Tibial artery (tissue), 4 donors: ENCODE data around the gene PIGU.

Source experiments
- DNase-seq, 2 donors: peaks; one replicate each; pipeline ENCODE4 v3.0.0-alpha.2; 2019
- H3K27ac ChIP-seq, 2 donors: fragments of 200-600 bp; sonication (generic) in 1 of 2; 1 replicate in 1 of 2; 2 replicates in 1 of 2; pipeline ENCODE4 v1.5.1; 2018 to 2019; ENCODE audit warnings: mild to moderate bottlenecking in 1 of 2
- H3K27me3 ChIP-seq, 2 donors: fragments of 200-600 bp; sonication (generic) in 1 of 2; one replicate each; pipeline versions ENCODE4 v1.5.1 to v1.6.0; 2016 to 2019
- H3K36me3 ChIP-seq, 3 donors: fragments of 200-600 bp; sonication (generic) in 2 of 3; one replicate each; pipeline ENCODE4 v1.5.1; 2016 to 2019; ENCODE audit warnings: mild to moderate bottlenecking in 2 of 3
- H3K4me1 ChIP-seq, 4 donors: fragments of 200-600 bp; sonication (generic) in 2 of 4; 1 replicate in 3 of 4; 2 replicates in 1 of 4; pipeline ENCODE4 v1.5.1; 2016 to 2019
- H3K4me3 ChIP-seq, 2 donors: fragments of 200-600 bp; sonication (generic) in 1 of 2; 1 replicate in 1 of 2; 2 replicates in 1 of 2; pipeline ENCODE4 v1.5.1; 2018 to 2019; ENCODE audit warnings: mild to moderate bottlenecking in 2 of 2
- H3K9me3 ChIP-seq, 3 donors: fragments of 200-600 bp; sonication (generic) in 1 of 3; one replicate each; pipeline ENCODE4 v1.5.1; 2016 to 2019
- intact Hi-C: fragments of 100-400 bp; cut with DNase I; formaldehyde crosslinking; loops from one replicate; pipeline ENCODE4 v1.15.0; 2023; ENCODE audit warnings: low total_unique reads
- TF ChIP-seq, protein P1 (sequence below), 2 experiments: fragments of 200-600 bp in 1 of 2; fragments of 450-650 bp in 1 of 2; IDR thresholded peaks; one replicate each; pipeline ENCODE4 v1.5.1; 2017 to 2019; ENCODE audit warnings: antibody characterized with exemption in 2 of 2, mild to moderate bottlenecking in 1 of 2, moderate library complexity in 1 of 2

PIGU gene

GRCh38 chr20:34583544-34583943 is 93.3 kb downstream of the PIGU start:
- Histone ChIP-seq H3K27me3 (no peaks in the 10 kb centered on the region), H3K27ac (no peak overlapping the region), H3K4me3 (no peak overlapping the region), H3K4me1 (peaks cover 0 to 19% (median 6%) of the 10 kb centered on the region in 4 donors), H3K9me3 (no peaks in the 10 kb centered on the region), H3K36me3 (peaks cover 0 to 48% (median 17%) of the 10 kb centered on the region in 3 donors)
- TF ChIP-seq, protein P1, sequence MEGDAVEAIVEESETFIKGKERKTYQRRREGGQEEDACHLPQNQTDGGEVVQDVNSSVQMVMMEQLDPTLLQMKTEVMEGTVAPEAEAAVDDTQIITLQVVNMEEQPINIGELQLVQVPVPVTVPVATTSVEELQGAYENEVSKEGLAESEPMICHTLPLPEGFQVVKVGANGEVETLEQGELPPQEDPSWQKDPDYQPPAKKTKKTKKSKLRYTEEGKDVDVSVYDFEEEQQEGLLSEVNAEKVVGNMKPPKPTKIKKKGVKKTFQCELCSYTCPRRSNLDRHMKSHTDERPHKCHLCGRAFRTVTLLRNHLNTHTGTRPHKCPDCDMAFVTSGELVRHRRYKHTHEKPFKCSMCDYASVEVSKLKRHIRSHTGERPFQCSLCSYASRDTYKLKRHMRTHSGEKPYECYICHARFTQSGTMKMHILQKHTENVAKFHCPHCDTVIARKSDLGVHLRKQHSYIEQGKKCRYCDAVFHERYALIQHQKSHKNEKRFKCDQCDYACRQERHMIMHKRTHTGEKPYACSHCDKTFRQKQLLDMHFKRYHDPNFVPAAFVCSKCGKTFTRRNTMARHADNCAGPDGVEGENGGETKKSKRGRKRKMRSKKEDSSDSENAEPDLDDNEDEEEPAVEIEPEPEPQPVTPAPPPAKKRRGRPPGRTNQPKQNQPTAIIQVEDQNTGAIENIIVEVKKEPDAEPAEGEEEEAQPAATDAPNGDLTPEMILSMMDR (IDR thresholded peaks at IDR 0.05) = no peak
- intact Hi-C loops = loop anchor here (5.0 kb wide), 1 partner anchor 89 kb away; no protein-coding TSS in a partner anchor
- DNase-seq = no peak

- H3K27ac ChIP-seq = peak overlapping the region in 1 of 2 donors; percentile 61
- no peak for DNase-seq
- peaks cover 0 to 19% (median 6%) of the 10 kb centered on the region in 4 donors for H3K4me1 ChIP-seq
- H3K4me3 ChIP-seq = no peak overlapping the region
- peaks cover 0 to 51% (median 17%) of the 10 kb centered on the region in 3 donors for H3K36me3 ChIP-seq
- TF ChIP-seq, protein P1 (IDR thresholded peaks at IDR 0.05) = no peak
- intact Hi-C loops = loop anchor here (5.0 kb wide), 1 partner anchor 89 kb away; no protein-coding TSS in a partner anchor
- no peaks in the 10 kb centered on the region for H3K27me3 ChIP-seq
- H3K9me3 ChIP-seq = no peaks in the 10 kb centered on the region
Observed at GRCh38 chr20:34582911-34583310, 94.0 kb downstream of the PIGU start.

GRCh38 chr20:34582221-34582620 is 94.7 kb downstream of the PIGU start:
- TF ChIP-seq, protein P1 (IDR thresholded peaks at IDR 0.05) = no peak
- peaks cover 0 to 19% (median 6%) of the 10 kb centered on the region in 4 donors for H3K4me1 ChIP-seq
- no peaks in the 10 kb centered on the region for H3K9me3 ChIP-seq
- H3K36me3 ChIP-seq = peaks cover 0 to 47% (median 17%) of the 10 kb centered on the region in 3 donors
- H3K27me3 ChIP-seq = no peaks in the 10 kb centered on the region
- no peak for DNase-seq
- H3K27ac ChIP-seq = peak overlapping the region; percentile 54 to 61
- intact Hi-C loops = loop anchor here (5.0 kb wide), 1 partner anchor 90 kb away; no protein-coding TSS in a partner anchor
- no peak overlapping the region for H3K4me3 ChIP-seq

- Histone ChIP-seq H3K27ac (peak overlapping the region; percentile 54 to 61), H3K36me3 (peaks cover 0 to 41% (median 12%) of the 10 kb centered on the region in 3 donors), H3K27me3 (no peaks in the 10 kb centered on the region), H3K4me3 (no peak overlapping the region), H3K4me1 (peaks cover 0 to 19% (median 6%) of the 10 kb centered on the region in 4 donors), H3K9me3 (no peaks in the 10 kb centered on the region)
- TF ChIP-seq, protein P1 (IDR thresholded peaks at IDR 0.05) = no peak
- intact Hi-C loops = loop anchor here (5.0 kb wide), 1 partner anchor 91 kb away; no protein-coding TSS in a partner anchor
- DNase-seq = peak in 1 of 2 donors; percentile 43
Observed at GRCh38 chr20:34581341-34582184, 95.3 kb downstream of the PIGU start.

- H3K4me3 ChIP-seq = no peak overlapping the region
- H3K27ac ChIP-seq = no peak overlapping the region
- peaks cover 0 to 39% (median 12%) of the 10 kb centered on the region in 3 donors for H3K36me3 ChIP-seq
- H3K4me1 ChIP-seq = peaks cover 0 to 19% (median 6%) of the 10 kb centered on the region in 4 donors
- intact Hi-C loops = loop anchor here (5.0 kb wide), 3 partner anchors 92 to 192 kb away; no protein-coding TSS in a partner anchor
- TF ChIP-seq, protein P1 (IDR thresholded peaks at IDR 0.05) = no peak
- H3K27me3 ChIP-seq = no peaks in the 10 kb centered on the region
- DNase-seq = no peak
- H3K9me3 ChIP-seq = no peaks in the 10 kb centered on the region
Observed at GRCh38 chr20:34579979-34580940, 96.6 kb downstream of the PIGU start.
